CD1c-positive myeloid dendritic cell (primary cell): ENCODE results near the gene ADORA3.

ENCODE experiments used
- DNase-seq: peaks from one replicate; pipeline ENCODE4 v3.0.0-alpha.2; 2016; ENCODE audit errors: extremely low spot score

ADORA3 gene

DNA sequence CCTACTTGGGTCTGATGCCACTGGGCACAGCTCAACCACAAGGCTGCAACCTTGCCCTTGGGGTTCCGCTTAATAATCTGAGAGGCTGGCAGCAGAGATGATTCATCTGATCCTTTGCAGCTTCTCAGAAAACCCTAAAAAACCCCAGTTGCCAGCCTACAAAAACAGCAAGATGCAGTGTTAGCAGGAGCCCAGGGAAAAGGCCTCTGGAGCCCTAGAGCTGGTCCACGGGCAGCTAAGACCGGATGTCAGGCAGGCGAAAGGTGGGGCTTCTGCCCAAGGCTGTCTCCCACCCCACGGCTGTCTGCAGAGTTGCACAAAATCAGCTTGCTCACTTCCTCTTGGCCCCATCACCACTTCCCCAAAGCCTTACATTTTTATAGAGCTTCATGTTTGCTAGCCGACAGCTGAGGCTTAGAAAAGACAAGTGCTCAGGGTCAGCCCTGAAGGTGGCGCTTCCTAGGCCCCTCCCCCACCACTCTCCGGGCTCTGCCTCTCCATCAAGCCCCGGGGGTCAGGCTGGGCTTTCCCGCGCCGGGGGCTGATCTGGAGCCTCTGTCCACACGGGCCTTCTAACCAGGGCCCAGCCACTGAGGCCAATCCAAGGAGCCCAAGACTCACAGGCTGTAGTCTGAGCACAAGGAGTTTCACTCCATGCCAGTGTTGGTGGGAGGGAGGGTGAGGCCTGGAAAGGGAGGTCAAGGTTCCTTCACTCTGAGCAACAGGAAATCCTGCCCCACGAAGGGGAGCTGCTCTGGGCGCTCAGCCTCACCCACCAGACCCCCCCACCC is 4.2 kb upstream of the ADORA3 start:
- DNase-seq = peak; percentile 94

DNA sequence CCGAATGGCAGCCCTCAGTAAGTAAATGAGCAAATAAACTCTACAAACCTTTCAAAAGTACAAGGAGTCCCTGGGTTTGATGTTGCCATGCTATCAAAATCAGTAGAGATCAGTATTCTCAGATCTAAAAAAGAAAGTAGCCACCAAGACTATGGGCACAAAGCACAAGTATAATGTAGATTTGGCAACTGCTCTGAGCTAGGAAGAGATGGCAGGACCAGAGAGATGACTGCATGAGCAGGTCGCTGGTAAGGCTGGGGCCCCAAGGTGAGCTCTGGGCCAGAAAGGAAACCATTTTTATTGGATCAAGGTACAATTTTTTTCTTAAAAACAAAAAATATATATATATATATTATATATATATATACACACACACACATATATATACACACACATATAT is 3.1 kb upstream of the ADORA3 start:
- no peak for DNase-seq

DNA sequence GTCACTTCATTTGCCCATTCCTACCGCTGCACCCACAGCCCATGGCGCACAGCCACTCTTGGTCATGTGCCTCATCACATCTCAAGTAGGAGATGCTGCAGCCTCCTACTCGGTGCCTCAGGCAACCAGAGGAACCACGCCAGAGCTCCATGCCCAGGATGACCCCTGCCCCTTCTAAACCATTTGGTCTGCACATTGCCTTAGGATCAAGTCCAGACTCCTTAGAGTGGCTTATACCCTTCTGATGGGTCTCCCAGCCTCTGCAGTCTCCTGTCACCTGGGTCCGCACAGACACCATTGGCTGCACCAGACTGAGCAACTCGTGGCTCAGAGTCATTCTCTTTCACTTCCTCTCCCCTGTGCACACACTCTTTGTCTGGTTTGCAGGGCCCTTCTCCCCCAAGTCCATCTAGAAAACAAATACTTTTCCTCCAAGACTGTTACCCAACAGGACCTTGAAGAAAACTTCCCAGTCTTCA is 2.2 kb upstream of the ADORA3 start:
- DNase-seq = peak; percentile 87

DNA sequence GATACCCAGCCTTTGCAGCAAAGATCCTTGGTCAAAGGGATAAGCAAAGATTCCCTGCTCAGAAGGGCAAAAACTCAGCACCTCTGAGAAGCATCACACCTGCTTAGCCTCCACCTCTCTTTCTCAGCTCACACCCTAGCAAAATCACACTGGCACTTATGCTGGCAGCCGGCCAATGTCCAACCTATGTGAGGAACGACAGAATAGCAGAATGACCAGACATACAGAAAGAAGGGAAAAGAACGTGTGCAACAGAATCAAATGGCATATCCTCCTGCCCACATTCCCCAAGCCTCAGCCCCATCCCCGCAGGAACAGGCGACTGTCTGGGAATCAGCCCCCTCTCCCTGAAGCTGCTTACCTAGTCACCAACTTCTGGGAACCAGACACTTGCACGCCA is 664 bp upstream of the ADORA3 start:
- no peak for DNase-seq

DNA sequence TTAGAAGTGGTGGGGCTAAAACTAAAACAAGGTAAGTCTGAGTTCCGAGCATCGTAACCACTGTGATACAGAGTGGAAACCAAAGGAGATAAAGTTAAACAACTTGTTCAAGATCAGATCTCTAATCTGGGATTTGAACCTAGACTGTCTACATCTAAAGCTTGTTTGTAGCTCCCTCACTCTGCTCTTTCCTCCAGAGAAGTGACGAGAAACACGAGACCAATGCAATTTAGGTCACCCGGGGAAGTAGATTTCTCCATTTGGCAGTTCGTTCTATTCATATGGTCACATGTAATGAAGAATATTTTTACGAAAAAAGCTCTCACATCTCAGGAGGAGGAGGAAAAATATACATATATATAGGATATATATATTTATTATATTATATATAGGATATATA is 1.8 kb downstream of the ADORA3 start:
- no peak for DNase-seq

DNA sequence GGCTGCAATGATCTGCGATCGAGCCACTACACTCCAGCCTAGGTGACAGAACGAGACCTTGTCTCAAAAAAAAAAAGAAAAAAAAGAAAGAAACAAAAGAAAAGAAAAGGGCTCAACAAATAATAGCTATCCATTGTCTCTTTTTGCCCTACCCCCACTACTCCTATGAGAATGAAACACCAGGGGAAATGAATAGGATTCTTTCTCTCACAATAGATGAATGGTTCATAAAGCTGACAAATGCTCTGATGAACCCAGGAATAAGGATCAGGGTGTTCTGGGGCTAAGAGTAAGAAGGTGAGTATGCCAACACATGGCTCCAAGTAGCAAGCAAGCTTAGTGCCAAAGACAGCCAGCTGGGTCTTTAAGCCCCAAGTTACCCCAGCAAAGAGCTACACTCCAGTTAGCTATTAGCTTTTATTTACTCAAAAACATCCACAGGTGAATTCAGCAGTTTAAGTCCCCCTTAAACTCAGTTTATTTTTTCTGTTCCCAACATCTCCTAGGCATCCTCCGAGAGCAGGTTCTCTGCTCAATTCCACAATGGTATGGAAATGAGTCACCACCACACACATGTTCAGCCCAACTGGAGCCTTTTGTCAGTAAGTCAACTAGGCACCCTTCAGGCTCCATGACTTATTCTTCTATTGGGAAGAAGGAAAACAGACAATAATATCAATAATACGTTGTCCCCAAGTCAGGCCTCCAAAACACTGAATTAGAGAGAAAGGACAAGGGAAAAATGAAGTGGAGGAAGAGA is 4.2 kb downstream of the ADORA3 start:
- no peak for DNase-seq

DNA sequence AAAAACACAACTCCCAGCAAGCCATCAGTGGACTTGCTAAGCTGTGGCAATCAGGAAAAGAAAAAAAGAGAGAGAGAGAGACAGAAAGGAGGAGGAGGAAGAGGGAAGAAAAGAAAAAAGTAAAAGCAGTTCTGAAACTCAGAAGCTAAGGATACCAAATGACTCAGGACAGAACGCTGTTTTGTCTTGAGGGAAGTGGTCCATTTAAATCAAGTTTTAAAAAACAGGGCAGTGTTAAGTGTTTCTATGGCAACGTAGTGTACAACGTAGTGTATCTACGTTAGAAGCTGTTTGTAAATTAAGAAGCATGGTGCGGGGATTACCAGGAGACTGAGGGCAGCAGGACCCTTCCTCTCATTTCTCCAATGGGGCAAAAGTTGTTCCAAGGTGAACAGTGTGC is 5.8 kb downstream of the ADORA3 start:
- DNase-seq = peak; percentile 80

DNA sequence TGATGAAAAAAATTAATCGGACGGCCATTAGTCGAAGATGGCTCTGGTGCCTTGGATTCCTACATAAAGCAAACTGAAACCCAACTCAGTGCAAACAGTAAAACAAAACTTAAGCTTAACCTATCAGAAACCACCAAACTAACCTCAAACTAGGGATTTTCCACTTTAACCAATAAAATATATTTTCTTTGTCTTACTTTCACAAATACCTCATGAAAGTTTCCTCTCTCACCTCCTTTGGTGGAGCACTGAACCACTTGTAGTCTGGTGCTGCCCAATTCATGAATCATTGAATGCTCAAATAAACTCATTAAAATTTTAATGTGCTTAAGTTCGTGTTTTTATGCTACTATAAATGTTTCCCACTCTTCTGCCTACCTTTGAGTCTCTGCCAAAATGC is 7.0 kb downstream of the ADORA3 start:
- DNase-seq = no peak

DNA sequence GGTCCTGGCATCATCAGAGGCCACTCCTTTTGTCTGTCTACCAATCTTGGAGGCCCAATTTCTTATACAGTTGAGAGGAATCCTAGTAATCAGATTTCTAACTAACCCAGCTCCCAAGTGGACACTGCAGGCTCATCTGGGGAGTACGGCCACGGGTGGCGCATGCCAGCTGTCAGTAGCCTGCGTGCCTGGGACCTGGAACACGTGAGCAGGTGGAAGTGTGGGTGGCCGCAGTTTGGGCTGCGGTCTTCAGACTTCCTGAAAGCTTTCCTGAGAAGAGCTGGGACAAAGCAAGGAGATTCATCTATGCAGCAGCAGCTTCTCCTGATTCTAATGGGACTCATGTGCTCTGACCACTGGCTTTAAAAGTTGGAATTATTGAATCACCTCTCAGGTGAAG is 12.4 kb downstream of the ADORA3 start:
- peak; percentile 70 for DNase-seq

DNA sequence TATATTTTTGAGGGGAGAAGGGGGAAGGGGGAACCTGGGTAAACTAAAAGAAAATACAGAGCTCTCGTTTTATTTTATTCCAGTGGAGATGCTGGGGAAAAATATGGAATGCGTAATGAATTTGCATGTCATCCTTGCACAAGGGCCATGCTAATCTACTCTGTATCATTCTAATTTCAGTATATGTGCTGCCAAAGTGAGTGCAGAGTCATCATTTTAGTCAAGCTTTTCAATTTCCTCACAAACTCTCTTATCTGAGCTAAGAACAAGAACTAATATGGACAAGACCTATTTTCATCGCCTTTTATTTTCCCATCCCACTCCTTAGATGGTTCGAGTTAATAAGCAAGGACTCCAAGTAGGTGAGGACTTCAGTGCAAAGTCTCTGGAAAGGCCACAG is 13.2 kb downstream of the ADORA3 start:
- DNase-seq = no peak

DNA sequence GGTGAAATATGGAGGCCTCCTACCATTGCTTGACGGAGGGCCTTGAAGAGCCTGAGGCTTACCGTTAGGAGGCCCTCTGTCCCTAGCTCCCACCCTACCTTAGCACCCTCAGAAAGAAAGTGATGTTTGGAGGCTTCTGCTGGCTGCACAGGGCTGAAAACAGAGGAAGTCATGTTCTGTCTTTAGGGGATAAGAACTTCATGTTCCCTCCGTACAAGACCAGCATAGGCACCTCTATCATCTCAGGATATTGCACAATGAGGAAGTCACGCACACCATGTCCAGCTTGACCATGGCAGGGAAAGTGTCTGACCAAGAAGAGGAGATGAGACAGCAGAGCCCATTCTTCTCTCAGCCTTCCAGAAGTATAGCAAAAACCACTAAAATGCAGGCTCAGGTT is 13.8 kb downstream of the ADORA3 start:
- peak; percentile 69 for DNase-seq

DNA sequence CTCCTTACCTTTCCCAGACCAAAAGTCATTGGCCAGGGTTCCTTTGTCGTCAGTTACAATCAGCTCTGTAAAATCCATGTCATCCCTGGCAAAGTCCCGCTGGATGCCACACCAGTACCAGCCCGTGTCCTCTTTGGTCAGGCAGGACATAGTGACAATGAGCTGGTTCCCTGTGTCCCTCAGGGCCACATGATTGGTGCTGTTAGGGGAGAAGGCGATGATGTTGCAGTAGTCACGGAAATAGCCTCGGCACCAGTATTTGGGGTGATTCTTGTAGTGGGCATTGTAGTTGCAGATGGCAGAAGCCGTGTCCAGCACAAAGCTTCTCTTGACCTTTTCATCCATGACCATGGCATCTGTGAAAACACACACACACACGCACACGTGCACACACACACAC is 14.8 kb downstream of the ADORA3 start:
- no peak for DNase-seq

DNA sequence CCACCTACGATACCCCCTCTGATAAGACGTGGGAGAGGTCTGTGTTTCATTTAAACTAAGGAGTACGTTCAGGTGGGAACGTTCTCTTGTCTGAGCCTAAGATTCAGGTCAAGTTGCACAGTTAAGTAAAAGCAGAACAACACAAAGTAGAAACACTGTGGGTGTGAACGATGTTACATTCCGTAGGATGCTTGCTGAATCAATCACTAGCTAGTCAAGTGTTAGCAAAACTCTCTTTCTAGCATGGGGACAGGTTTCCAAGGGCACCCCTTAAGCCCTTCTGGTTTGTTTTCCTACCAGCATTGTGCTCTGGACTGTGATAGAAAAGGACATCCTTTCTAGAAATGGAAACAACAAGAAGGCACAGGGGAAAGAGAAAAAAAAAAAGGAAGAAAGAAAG is 16.3 kb downstream of the ADORA3 start:
- DNase-seq = peak; percentile 66

DNA sequence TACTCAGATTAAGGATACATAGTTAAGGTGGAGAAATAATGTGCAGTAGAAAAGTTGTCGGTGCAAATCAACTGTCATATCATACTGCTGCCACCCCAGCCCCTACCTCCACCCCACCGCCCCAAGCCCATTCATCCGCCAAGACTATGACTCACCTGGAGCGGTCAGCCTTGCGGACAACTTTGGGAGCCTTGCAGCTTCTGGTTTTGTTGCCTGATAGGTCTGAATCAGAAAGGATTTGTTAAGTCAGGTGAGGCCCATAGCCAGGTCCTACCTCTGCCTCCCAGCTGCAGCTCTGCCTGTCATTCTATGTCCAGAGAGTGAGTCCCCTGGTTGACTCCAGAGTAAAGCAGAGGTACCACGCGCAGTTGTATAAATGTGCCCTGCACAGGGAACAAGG is 17.0 kb downstream of the ADORA3 start:
- no peak for DNase-seq

DNA sequence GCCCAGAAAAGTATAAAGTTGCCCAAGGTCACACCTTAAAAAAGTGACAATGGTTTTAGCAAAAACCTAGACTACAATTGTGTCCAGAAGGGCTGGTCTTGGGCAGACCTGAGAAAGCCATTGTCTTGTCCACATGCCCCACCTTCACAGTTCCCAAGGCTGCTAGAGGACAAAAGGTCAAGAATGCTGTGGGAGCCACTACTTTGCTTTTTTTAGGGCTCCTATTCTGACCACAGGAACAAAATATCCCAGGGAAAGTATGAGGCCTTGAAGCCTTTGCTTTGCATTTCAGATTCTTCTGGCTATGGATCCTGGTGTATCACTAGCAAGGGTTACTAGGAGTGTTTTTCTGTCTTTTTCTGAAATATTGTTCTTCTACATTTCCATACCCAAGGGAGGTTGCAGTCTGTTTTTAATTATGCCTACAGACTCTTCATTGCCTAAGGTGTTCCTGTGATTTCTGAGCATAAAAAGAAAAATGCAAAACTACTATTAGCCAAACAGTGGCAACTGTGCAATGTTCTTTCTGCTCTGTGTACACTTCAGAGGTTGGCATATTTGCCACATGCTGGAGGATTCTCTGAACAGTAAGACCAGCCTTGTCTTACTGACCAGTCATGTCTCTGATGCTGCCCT is 18.9 kb downstream of the ADORA3 start:
- DNase-seq = no peak

DNA sequence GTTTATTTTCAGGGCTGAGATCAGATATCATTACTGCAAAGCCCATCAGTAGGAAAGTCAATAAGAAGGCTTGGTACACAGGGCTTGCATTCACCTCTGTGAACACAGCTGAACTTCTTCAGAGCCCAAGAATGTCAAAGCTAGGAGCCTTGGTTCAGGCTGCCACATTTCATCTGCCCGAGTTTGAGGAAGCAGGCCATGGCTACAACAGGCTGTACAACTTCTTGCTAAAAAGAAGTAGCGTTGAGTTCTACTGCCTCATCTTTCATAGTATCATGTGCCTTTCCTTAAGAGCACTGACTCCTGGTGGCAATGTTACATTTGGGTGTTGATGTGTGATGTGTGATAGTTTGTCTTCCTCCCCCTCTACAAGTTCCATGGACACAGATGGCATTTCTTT is 19.6 kb downstream of the ADORA3 start:
- DNase-seq = no peak

DNA sequence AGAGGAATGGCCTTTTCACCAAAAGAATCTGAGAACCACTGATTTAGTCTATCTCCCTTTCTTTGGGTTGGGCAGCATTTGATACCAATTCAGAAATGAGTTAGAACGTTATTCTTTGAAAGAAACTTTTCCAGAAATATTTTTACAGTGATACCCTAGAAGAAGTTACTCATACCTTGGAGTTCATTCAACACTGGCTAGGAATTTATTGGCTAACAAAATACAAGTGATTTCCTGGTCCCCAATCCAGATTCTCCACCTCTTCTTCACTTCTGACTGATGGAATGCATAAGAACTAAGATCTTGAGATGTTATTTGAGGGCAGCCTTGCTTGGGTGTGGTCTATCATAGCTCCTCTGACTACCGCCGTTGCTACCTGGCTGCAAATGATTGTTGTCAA is 20.3 kb downstream of the ADORA3 start:
- no peak for DNase-seq

DNA sequence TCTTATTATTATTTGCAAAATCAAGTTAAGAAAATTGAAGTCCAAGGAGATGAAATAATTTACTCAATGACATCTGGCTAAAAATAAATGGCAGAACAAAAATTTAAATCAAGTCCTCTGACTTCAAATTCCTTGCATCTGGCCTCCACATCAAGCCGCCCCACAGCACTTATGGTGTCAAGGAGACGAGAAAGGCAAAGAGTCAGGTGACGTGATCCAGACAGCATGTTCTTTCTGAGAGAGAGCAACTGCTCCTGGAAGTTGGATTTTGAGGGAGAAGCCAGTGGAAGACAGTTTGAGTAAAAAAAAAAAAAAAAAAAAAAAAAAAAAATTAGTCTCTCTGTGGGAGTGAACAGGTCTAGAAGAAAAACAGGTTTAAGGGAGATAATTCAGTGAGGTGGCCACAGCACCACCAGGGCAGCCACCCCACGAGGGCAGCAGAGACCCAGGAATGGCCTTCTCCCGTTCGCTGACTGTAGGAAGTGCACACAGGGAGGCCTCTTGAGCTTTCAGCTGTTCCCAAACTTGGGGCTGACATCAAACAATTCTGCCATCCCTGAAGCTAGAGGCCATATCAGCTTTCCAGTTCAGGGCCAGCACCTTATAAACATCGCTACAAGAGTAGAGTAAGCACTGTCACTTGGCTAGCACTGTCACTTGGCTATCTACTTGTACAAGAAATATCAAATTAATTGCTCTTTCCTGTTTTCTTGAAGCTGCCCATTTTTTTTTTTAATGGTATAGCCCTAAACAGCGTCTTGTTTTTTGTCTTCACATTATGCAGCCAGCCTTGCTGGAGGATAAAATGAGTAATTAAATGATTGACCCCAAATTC is 21.8 kb downstream of the ADORA3 start:
- DNase-seq = peak; percentile 82

DNA sequence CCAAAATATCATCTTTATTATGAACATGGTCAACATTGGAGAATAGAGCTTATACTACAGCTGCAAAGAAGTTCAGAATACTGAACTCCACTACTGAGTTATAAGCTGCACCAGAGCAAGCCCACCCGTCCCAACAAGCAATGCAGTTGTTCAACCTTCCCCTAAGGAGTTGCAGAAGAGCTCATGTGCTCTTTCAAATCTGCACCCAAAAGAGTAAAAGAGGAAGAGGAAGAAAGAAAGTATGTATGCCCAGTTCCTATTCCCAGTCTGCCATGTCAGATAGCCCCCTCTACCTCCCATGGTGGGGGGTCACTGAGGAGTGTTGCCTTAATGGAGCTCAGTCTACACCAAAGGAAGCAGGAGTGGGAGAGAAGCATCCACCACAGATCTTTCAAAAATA is 22.8 kb downstream of the ADORA3 start:
- DNase-seq = peak; percentile 56

DNA sequence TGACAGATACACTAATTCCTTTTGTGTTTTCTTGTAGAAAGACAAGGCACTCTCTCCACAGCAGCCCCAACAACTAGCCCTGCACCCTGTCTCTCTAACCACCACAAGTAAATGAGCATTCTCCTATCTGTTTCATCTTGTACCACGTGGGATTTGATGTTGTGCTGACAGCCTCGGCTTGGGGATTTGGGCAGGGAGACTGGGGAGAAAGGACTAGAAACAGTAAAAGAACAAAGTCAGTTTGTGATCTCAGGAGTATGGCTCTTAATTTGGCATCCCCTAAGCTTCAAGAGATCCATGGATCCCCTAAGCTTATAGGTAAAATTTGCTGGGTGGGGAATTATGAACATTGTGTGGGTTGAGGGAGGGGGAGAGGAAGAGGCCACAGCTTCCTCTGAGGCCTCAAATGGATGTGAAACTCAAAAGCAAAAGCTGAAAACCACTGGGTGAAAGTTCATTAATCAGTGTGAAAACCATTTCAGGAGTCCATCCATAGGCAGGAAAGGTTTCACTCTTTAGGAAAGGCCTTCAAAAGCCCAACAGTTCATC is 26.6 kb downstream of the ADORA3 start:
- DNase-seq = peak; percentile 73

DNA sequence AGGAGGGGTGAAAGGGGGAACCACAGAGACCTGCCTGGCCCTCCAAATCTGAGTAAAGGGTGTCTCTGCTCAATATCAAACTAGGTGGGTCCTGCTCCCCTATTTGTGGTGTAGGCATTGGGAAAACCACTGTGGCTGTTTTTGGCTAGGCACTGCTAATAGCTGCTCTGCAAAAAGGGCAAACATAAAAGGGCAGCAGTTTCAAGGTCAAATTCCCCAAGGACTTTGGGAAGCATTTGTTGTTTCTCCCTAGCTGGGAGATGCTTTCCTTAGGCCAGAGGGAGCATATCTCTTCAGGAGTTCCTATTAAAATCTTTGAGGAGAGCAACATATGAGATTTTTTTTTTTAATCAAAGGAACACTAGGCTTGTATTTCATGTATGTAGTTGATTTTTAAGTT is 27.2 kb downstream of the ADORA3 start:
- no peak for DNase-seq

DNA sequence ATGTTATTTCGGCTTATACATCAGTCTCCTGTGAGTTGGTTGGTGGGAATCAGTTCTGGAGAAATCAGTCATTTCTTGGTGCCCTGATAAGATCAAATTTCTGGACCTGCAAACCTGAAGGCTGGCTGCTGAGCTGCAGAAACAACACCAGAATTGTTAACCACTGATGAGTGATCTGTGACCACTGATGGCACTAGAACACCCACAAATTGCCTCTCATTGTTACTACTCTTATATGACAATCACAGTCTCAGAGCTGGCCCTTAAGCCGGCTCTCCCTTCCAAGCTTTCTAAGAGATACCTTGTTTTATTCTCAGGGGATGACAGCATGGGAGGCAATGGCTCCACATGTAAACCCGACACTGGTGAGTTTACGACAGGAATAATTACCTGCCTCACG is 27.7 kb downstream of the ADORA3 start:
- no peak for DNase-seq
